Activated CD8-positive, alpha-beta T cell treated with anti-CD3 and anti-CD28 coated beads for 36 hours (primary cell): Measurements from ENCODE around the gene SIK3. TPM values are rescaled to one million over a fixed set of nuclear protein-coding genes. Genes with fewer than 3 reads are reported as not detected.

Source experiments
- ATAC-seq: fragments of 200-7000 bp; cut with Tn5 transposase; one replicate; pipeline ENCODE4 v1.10.0; 2021; ENCODE audit warnings: mild to moderate bottlenecking, moderate library complexity
- CTCF ChIA-PET: fragments of 350-600 bp; sonication (Branson Sonifier 250); formaldehyde crosslinking; loops from one replicate; lab custom pipeline; 2021; ENCODE audit warnings: antibody characterized with exemption; lab: Charles Lee
- POLR2A ChIA-PET: fragments of 350-600 bp; sonication (Branson Sonifier 250); formaldehyde crosslinking; loops from one replicate; lab custom pipeline; 2021; ENCODE audit warnings: antibody characterized with exemption; lab: Charles Lee
- DNase-seq: peaks from one replicate; pipeline ENCODE4 v3.0.0-alpha.2; 2020
- H3K27ac Mint-ChIP-seq: one replicate; pipeline ENCODE4 v1.8.0; 2021; ENCODE audit warnings: mild to moderate bottlenecking, mixed read lengths
- H3K27me3 Mint-ChIP-seq: one replicate; pipeline ENCODE4 v1.8.0; 2021; ENCODE audit warnings: mixed read lengths
- H3K36me3 Mint-ChIP-seq: one replicate; pipeline ENCODE4 v1.8.0; 2021; ENCODE audit warnings: low read depth, mixed read lengths
- H3K4me1 Mint-ChIP-seq: one replicate; pipeline ENCODE4 v1.8.0; 2021; ENCODE audit warnings: low read depth, mixed read lengths
- H3K4me3 Mint-ChIP-seq: one replicate; pipeline ENCODE4 v1.8.0; 2021; ENCODE audit warnings: mild to moderate bottlenecking, moderate library complexity, mixed read lengths
- H3K9me3 Mint-ChIP-seq: one replicate; pipeline ENCODE4 v1.8.0; 2021; ENCODE audit warnings: mixed read lengths
- CTCF ChIP-seq: fragments of 200-600 bp; IDR thresholded peaks from one replicate; pipeline ENCODE4 v1.8.0; 2022; ENCODE audit warnings: antibody characterized with exemption, mild to moderate bottlenecking
- intact Hi-C: fragments of 100-400 bp; cut with micrococcal nuclease; formaldehyde crosslinking; loops from one replicate; pipeline ENCODE4 v1.10.0; 2022
- total RNA-seq, 2 experiments: library from RNA; stranded (reverse); gene quantifications; one replicate each; pipeline ENCODE4 v1.2.3, GENCODE V29; 2021

The SIK3 gene
- total RNA-seq, 2 experiments from 2014 or later: 18.7 to 24.1 TPM

DNA sequence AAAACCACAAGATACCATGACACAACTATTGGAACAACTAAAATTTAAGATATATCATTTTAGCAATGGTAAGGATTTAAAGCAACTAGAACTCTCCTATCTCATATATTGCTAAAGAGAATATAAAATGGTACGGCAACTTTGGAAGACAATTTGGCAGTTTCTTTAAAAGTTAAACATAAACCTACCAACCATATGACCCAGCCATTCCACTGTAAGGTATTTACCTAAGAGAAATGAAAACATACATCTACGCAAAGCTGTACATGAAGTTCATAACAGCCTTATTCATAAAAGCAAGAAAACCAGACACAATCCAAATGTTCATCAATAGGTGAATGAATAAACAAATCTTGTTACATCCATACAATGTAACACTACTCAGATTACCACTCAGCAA is 31.3 kb downstream of the SIK3 start:
- peaks cover 67% of the 10 kb centered on the region for H3K4me1 Mint-ChIP-seq
- no peak for TF ChIP-seq CTCF
- no peak overlapping the region for H3K4me3 Mint-ChIP-seq
- no peaks in the 10 kb centered on the region for H3K27me3 Mint-ChIP-seq
- ChIA-PET CTCF (no interaction called here), POLR2A (no interaction called here)
- peaks cover 2% of the 10 kb centered on the region for H3K36me3 Mint-ChIP-seq
- DNase-seq (no peak), ATAC-seq (no peak)
- H3K9me3 Mint-ChIP-seq: no peaks in the 10 kb centered on the region
- intact Hi-C loops: no loop called here
- H3K27ac Mint-ChIP-seq: no peak overlapping the region

DNA sequence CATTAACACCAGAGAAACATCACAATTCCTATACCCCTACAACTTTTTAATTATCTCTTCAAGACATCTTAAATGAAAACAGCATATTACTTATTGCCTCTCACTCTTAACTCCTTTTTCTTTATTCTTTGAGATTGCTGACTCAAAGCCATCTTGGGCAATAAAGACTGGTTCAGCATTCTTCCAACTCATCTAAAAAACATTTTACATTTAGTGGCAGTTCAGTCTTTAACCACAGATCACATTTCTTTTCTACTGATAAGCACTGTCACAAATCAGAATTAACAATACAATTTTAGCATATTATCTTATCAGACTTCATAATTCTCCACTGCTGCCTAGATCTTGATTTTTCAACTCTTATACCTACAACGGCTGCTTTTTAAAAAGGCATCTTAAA is 34.0 kb downstream of the SIK3 start:
- no peaks in the 10 kb centered on the region for H3K9me3 Mint-ChIP-seq
- no peak overlapping the region for H3K4me3 Mint-ChIP-seq
- H3K27ac Mint-ChIP-seq: peak overlapping the region; percentile 90
- H3K4me1 Mint-ChIP-seq: peaks cover 69% of the 10 kb centered on the region
- ChIA-PET POLR2A (interaction anchor here (1.2 to 3.6 kb wide), 3 partner anchors 10 to 26 kb away, joined by 4 to 16 read pairs (median 5); no protein-coding TSS in a partner anchor), CTCF (interaction anchor here (1.5 to 1.7 kb wide), 2 partner anchors 37 to 211 kb away, joined by 3 to 4 read pairs; no protein-coding TSS in a partner anchor)
- no peak for TF ChIP-seq CTCF
- no peaks in the 10 kb centered on the region for H3K27me3 Mint-ChIP-seq
- no peak for DNase-seq
- peaks cover 3% of the 10 kb centered on the region for H3K36me3 Mint-ChIP-seq
- intact Hi-C loops: loop anchor here (5.0 kb wide), 2 partner anchors 33 to 37 kb away; partner anchors contain the start of gene SIK3
- no peak for ATAC-seq

GRCh38 chr11:117062498-117062897 is 35.7 kb downstream of the SIK3 start:
- ChIA-PET CTCF (interaction anchor here (0.9 to 1.7 kb wide), 4 partner anchors 11 to 36 kb away, joined by 3 to 9 read pairs (median 4); no protein-coding TSS in a partner anchor), POLR2A (interaction anchor here (0.8 to 3.6 kb wide), 3 partner anchors 9 to 31 kb away, joined by 4 to 16 read pairs (median 10); no protein-coding TSS in a partner anchor)

GRCh38 chr11:117061256-117061655 is 37.0 kb downstream of the SIK3 start:
- POLR2A ChIA-PET: interaction anchor here (1.0 kb wide), 1 partner anchor 50 kb away, joined by 3 read pairs; no protein-coding TSS in a partner anchor
- no peak overlapping the region for H3K27ac Mint-ChIP-seq

More at GRCh38 chr11:117062498-117062897, 35.7 kb downstream of the SIK3 start:
- Mint-ChIP-seq H3K9me3 (no peaks in the 10 kb centered on the region), H3K27me3 (no peaks in the 10 kb centered on the region), H3K4me3 (peak overlapping the region; percentile 4), H3K36me3 (peaks cover 3% of the 10 kb centered on the region), H3K4me1 (peaks cover 76% of the 10 kb centered on the region), H3K27ac (peak overlapping the region; percentile 90)
- DNase-seq (peak; percentile 21), ATAC-seq (peak; percentile 6)
- TF ChIP-seq CTCF: no peak
- intact Hi-C loops: loop anchor here (5.0 kb wide), 2 partner anchors 35 kb away; partner anchors contain the start of gene SIK3

More at GRCh38 chr11:117061256-117061655, 37.0 kb downstream of the SIK3 start:
- intact Hi-C loops: loop anchor here (5.0 kb wide), 2 partner anchors 34 to 36 kb away; partner anchors contain the start of gene SIK3
- no peak for ATAC-seq
- peaks cover 5% of the 10 kb centered on the region for H3K36me3 Mint-ChIP-seq
- H3K4me1 Mint-ChIP-seq: peaks cover 64% of the 10 kb centered on the region
- H3K9me3 Mint-ChIP-seq: no peaks in the 10 kb centered on the region
- H3K27me3 Mint-ChIP-seq: no peaks in the 10 kb centered on the region
- no peak for DNase-seq
- no peak overlapping the region for H3K4me3 Mint-ChIP-seq
- no peak for TF ChIP-seq CTCF
- CTCF ChIA-PET: interaction anchor here (1.2 to 1.7 kb wide), 2 partner anchors 9 to 22 kb away, joined by 3 to 9 read pairs; no protein-coding TSS in a partner anchor
